HT1080 (cell line): ENCODE results near the gene VCL. TPM values are rescaled to one million over a fixed set of nuclear protein-coding genes. Genes with fewer than 3 reads are reported as not detected.

Experiments
- DNase-seq: peaks from one replicate; pipeline ENCODE4 v3.0.0-alpha.2; 2015; ENCODE audit warnings: low read depth
- total RNA-seq: library from RNA; depleted of rRNA; stranded (reverse); fragments of >200 nt; shearing (Covaris generic); gene quantifications from 2 replicates; pipeline ENCODE4 v1.2.3, GENCODE V29; 2014

Gene VCL
- total RNA-seq, 1 experiment from 2014 or later = 138 TPM

DNA sequence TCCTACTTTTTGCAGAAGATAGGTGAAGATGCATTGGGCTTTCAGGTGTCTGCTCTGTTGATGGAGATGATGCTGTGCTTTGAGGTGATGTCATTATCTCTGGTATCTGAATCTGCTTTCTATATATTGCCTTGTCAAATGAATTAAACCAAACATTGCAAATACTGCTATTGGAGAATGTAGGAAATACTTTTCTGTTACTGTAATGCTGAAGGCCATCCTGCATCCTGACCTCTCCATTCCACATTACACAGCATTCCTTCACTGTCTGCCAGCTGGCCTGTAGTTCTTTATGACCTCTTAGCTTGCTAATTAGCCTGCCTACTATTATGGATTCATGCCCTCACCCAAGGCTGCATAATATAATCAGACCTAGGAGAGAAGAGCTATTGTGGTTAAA lies 73.2 kb downstream of the VCL start:
- DNase-seq = peak; percentile 59

DNA sequence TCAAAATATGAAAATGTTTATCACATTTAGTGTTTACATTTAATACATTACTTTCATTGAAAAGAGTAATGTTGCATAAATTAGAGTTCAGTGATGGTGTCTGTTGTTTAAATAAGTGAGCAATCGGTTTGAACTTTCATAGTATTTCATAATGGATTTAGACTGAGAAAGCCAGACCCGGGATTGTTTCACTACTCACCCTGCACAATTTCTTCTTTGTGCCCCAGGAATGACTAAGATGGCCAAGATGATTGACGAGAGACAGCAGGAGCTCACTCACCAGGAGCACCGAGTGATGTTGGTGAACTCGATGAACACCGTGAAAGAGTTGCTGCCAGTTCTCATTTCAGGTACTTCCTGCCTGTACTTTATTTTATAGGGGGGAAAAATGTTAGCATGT lies 74.6 kb downstream of the VCL start:
- peak; percentile 86 for DNase-seq

DNA sequence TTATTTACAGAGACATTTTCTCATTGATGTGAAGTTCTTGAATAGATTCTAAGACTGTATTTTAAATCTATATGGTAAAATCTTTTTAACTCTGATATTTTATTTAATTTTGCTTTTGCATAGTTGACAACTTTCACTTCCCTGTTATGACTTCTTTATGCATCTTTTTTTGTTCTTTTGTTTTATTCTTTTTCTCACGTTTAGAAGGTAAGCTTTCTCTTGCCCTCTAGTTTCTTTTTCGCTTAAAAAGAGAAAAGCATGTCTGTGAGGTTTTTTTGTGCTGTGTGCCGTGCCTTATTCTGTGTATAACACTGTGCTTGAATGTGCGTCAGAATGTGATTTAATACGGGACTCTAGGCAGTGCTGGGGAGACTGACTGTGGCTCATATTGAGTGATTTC lies 78.0 kb downstream of the VCL start:
- DNase-seq = no peak

DNA sequence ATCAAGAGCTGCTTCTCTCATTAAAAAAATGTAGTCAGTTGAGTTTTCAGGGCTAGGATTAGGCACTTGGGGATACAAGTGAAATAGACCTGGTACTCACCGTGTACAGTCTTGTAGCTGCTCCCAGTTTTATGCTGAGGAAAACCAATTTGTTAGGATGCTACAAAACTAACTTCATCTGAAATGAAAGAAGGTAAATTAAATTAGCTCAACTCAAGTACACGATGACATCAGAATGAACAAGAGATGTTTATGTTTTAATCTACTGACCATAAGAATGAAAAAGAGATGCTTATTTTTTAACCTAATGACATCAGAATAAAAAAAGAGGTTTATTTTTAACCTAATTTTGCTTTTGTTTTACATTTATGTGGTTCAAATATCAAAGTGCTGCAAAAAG lies 79.0 kb downstream of the VCL start:
- no peak for DNase-seq

DNA sequence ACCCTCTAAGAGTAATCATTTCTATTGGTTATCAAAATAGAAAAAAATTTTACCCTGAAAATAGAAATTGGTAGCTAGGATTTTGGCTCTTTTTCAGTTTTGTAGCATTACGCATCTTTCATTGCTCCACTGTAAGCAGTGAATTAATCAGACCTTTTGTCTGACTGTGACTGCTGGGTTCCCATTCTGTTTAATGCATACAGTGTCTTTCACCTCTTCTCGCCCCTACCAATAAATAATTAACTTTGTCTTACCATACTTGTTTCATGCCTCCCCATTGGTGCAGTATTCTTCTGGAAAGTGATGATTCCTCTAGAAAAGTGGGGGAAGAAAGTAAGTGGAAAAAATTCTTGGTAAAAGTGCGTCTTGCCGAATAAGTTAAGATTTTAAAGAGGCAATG lies 79.5 kb downstream of the VCL start:
- no peak for DNase-seq

DNA sequence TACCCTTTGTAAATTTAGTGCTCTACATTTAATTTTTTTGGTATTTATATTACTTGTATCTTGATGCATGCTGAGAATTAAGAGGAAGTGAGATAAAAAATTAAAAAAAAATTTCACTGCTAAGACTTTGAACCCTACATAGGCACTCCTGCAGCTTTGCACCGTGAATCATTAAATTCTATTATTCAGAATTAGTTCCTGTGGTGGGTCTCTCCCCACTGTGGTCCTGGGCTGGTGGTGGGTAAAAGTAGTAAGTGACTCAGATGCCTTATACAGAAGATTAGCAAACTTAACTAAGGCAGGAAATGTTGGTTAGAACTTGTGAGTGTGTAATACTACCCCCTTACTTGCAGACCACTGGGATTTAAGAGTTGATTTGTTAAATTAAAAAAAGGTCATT lies 80.1 kb downstream of the VCL start:
- DNase-seq = peak; percentile 97

DNA sequence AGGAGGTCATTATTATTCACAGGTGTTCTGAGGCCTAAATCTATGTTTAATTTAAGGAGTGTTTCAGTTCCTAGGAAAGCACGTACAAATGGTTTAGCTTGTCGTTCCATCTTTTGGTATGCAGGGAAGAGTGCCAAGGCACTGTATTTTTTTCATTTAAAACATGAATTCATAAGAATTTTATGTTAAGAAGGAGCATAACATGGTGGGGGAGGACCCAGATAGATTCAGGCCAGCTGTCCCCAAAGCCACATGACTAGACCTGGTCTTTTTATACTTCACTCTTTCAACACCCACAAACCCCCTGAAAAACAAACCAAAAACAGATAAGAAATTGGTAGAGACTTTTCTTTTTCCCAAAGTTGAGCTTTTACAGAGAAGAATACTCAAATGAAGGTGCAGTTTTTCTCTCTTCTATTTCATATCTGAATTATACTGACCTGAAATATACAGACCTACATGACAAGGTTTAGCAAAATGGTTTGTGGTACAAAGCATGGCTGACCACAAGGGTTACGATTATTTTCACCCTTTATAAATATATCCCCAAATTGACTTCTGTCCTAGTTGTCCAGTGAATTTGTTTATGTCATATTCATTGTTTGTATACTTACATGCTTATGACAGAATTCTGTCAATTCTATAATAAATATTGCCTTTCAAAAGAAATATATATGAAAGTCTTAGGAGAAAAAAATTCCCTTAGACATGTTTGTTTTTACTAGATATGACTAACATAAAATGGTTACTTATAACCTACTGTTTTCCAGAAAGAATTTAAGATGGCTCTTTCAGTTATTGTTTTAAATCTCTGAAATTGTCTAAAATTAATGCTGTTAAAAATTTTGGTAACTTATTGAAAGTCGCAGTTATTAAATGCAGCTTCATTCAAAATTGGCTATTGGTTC lies 81.4 kb downstream of the VCL start:
- peak; percentile 36 for DNase-seq

DNA sequence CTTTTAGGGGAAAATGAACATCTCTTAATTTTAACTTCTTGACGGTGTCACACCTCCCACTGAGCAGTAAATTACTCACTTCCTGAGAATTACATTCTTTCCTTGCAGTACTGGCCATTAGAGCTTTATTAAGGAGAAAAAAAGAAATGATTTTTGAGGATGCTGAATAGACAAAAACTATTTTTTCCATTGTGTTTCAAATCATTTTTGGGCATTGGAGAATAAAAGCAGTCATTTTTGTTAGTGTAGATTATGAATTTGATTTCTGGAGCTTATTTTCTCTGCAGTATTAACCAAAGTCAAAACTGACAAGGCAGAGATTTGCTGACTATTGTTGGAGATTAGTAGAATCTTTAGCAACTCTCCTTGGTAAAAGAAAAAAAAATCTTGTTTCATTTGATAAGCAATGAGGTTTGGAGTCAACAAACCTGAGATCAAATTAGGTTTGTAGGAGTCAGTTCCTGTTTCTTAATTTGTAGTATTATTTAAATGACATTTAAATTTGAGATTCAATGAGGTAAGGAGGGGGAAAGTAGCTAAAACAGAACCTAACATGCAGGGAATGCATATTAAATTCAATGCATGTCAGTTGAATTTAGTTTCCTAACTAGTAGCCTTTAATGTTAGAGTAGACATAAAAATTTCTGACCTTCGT lies 82.1 kb downstream of the VCL start:
- DNase-seq = peak; percentile 76

DNA sequence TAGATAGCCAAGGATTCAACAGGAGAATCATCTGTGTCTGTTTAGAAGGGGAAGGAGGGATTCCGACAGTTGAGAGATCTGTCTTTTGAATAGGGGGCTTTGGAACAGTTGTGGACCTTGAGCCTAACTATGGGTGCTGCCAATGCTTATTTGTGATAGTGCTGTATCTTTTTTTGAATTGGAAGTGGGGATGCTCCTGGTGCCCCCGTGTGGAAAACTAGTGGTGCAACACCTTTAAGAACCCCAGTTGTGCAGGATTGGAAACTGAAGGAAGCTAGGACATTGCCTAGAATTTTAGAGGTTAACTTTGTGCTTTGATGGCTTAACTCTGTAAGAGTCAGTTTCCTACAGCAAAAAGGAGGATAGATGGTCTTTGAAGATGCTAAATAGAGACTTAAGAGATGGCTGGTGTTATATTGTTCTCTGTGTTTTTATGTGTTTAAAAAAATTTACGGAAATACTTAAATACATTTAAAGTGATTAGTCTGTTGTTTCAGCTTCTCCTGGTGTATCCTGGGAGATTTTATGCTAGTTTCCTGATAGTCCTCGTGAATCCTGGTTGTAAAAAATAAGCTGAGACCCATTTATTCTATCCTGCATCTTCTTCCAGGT lies 83.4 kb downstream of the VCL start:
- peak; percentile 77 for DNase-seq

DNA sequence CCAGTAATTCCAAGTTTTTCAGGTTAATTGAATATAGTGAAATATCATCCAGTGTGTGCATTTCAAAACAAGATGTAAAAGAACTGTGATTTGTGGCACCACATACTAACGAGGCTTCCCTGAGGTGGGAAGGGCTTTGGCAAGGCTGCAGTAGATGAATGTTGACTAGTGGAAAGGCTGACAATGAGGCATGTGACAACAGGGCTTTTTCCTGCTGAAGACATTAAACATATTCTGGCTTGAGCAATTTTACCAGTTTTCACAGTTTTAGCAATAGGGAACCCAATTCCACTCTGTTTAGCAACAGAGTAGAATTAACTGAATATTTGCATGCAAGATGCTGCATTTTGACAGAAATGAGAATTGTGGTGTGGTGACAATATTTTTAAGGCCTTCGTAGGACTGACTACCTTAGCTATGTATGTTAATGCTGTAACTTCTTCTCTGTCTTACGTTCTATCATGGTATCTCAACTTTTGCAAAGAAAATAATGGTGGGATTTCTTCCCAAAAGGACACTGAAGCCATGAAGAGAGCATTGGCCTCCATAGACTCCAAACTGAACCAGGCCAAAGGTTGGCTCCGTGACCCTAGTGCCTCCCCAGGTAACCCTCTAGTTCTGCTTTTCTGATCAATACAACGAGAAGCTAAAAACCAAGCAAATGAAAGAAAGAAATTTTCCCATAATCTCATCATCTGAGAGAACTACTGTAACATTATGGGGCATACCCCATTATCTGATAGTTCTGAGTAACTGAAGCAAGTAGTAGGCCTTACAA lies 84.2 kb downstream of the VCL start:
- no peak for DNase-seq

DNA sequence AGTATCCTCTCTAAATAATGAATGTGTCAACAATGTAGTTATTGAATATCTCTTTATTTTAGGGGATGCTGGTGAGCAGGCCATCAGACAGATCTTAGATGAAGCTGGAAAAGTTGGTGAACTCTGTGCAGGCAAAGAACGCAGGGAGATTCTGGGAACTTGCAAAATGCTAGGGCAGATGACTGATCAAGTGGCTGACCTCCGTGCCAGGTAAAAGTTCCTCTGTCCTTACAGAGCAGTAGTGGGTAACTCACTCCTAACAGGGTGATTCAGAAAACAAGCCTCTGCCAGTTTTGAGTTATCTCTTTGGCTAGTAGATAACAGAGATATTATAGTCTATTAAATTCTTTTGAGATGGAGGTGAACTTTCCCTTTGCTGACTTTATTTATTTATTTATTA lies 85.4 kb downstream of the VCL start:
- no peak for DNase-seq

DNA sequence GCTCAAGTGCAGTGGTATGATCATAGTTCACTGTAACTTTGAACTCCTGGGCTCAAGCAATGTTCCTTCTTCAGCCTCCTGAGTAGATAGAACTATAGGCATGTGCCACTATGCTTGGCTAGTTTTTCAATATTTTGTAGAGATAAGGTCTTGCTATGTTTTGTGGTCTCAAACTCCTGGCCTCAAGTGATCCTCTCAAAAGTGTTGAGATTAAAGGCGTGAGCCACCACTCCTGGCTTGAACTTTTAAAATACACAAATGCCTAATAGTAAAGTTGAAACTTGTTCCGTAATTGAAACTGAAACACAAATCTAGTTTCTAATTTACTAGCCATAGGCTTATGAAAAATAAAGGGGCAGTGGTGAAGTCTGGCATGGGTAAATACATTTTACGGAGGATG lies 87.0 kb downstream of the VCL start:
- no peak for DNase-seq

DNA sequence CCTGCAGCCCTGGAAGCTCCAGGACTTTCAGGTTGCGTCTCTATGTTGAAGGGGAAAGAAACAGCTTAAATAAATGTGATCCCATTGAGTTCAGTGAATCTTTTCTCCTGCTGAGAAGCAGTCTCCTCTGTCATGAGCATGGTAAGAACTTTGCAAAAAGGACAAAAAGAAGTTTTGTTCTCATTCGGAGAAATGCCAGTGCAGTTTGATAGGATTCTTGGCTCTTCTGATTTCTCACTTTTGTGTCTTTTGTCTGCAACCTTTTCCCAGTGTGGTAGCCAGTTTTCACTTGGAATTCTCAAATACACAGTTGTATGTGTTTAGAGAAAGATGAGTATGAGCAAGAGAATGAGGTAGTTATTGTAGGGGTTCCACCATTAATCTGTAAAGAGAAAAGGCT lies 88.4 kb downstream of the VCL start:
- DNase-seq = no peak

DNA sequence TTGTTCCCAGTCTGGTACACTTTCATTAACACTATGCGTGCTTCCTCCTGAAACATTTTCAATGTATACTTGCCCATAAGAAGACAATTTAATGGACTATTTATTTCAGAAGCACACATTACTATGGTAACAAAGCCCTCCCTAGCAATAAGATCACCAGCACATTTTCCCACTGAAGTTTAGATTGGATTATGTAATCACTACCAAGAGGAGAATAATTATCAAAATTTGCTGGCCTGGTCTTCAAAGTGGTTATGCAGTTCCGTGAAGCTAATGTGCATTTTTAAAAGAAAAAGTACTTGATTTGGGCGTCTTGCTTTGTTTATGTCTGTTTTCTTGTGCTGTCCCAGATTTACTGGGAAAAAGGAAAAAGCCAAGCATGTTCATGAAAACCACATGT lies 90.8 kb downstream of the VCL start:
- DNase-seq = no peak

DNA sequence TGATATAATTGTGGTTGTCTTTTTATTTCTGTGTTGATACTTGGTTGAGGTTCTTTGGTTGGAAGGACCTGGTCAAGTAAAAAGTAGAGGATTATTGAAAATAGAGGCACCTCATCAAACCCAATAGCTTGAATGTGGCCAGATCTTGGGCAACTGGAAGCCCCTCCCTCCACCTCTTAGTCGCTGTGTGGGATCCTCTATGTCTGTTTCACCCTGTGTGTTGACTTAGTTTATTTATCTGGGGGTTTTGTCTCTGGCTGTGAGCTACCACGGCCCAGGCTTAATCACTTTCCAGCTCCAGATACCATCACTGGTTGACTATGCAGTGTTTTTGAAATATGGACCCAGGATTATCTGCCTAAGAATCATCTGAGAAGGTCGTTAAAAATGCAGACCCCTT lies 94.5 kb downstream of the VCL start:
- DNase-seq = no peak

DNA sequence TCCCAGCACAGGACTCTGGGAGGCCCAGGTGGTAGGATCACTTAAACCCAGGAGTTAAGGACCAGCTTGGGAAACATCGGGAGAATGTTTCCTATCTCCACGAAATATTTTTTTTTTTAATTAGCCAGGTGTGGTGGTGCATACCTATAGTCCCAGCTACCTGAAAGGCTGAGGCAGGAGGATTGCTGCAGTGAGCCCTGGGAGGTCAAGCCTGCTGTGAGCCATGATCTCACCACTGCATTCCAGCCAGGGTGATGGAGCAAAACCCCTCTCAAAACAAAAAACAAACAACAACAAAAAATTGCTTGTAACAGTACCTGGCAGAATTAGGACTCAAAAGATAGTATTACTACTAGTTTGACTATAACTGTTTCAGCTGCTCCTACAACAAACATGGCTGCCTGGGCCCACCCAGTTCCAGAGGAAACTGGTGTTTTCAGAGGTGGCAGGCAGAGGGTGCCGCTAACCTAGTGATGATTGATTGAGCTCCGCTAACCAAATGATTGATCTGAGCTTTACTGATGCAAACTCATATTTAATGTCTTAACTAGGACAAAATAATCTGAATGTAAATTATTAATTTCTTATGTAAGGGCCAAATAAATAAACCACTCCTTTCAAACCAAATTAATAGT lies 95.7 kb downstream of the VCL start:
- no peak for DNase-seq

DNA sequence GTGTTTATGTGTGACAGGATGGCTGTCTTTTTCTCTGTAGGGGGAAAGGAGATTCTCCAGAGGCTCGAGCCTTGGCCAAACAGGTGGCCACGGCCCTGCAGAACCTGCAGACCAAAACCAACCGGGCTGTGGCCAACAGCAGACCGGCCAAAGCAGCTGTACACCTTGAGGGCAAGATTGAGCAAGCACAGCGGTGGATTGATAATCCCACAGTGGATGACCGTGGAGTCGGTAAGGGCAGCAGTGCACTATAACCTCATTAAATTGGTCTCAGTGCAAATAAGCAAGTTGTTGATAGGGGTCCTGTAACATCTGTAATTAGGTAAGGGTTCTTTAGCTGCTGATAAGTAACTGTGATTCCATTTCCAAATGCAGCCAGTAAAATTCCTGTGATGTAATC lies 96.3 kb downstream of the VCL start:
- no peak for DNase-seq

DNA sequence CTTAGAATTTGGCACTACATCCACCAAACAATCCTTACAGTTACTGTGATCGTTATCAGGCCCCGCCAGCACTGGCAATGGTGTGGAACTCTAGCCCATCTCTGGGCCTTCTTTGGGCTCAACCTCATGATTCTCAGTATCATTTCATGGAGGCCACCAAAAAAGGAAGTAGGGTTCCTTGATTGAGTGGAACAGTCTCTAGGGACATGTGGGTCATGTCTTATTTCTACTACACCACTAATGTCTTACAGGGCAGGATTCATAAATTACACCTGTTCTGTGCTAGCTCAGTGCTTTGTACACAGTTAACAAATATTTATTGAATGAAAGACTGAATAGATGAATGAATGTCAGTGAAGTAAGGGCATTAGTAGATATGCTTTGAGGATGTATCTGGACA lies 98.9 kb downstream of the VCL start:
- no peak for DNase-seq

DNA sequence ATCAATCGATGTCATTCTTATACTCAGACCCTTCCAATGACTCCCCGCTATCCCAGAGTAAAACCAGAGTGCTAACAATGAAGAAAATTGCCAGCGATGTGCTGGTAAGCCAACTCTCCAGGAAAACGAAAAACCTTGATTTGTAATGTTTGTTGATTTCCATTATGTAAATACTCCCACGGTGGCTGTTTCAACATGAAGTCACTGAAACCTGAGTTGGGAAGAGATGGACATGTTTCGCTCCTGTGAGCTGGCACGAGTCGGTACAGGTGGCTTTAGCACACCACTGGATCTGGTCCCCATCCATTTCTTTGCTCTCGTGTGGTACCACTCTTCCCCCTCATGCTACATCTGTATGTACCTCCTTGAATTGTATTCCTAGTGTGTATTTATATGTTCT lies 99.9 kb downstream of the VCL start:
- no peak for DNase-seq

DNA sequence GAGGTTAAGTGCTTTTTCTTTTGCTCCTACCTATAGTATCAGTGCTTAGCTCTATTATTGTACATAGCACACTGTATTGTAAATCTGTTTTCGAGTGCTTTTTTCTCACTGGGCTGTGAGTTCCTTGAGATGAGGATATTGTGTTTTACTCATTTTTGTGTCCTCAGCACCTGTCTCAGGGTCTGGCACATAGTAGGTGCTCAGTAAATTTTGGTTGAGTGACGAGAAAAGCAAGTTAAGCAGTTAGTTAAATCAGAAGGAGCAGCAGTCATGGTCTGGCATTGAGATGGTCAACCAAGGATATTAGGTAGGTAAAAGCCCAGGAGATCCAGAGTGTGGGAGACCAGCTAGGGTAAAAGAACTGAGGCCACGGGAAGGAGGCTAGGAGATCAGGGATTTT lies 101.5 kb downstream of the VCL start:
- no peak for DNase-seq

DNA sequence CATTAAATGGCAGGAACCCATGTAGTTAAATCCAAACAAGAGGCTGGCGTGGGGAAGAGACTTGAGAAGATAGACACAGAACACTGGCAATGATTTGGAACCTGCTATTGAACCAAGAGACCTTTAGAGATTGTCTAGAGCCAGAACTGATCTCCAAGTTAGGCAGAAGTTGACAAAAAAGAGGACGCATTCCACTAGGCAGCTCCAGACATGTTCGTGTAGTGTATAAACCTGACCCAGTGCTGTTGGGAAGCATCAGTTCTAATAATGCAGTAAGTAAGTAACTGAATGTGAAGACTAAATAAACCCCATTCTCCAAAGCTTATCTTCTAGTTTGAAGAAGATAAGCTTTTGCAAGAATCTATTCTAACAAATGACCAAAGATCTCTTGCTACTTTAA lies 101.9 kb downstream of the VCL start:
- no peak for DNase-seq
